Fibroblast of skin of left quadriceps (primary cell): Measurements from ENCODE around the gene PDE9A.

ENCODE experiments used
- DNase-seq, 2 experiments: peaks; one replicate each; pipeline ENCODE4 v3.0.0-alpha.2; 2013; ENCODE audit warnings: low read depth in 2 of 2

PDE9A gene

GRCh38 chr21:42769183-42769819, 115.9 kb downstream of the PDE9A start:
- no peak for DNase-seq

DNA sequence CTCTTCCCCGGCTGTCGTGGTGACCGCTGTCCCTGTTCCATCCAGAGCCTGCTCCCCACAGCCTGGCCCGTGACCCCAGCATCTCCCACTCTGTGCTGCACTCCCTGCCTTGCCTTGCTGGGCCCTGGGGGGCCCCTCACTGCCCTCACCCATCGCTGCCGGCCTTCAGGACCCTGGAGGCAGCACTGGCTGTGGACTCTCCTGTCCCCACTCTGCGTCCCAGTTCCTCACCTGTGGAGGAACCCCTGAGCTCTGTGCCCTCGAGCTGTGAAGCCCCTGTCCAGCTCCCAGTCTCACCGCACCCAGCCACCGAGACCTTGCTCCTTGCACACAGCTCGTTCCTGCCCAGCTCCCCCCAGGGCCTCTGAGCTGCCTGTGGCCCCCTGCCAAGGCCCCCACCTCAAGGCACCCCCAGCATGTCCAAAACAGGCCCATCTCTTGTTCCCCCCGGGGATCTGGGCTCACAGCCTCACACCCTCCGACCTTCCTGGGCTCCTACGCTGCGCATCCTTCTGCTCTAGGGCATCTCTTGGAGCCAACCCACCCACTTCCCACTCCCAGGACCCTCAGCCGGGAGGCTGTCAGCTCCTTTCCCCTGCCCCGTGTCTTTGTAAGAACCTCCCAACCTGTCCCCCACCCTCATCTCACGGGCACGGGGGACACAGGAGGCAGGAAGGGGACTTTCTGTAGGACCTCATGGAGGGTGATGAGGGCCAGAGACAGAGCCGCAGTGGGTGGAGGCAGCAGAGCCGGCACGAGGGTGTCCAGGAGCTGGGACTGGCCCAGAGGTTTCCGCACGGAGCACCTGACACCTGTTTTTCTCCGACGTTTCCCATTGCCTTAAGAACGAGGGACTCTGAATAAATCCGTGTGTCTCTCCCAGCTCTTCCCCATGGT, 116.6 kb downstream of the PDE9A start:
- DNase-seq: no peak

DNA sequence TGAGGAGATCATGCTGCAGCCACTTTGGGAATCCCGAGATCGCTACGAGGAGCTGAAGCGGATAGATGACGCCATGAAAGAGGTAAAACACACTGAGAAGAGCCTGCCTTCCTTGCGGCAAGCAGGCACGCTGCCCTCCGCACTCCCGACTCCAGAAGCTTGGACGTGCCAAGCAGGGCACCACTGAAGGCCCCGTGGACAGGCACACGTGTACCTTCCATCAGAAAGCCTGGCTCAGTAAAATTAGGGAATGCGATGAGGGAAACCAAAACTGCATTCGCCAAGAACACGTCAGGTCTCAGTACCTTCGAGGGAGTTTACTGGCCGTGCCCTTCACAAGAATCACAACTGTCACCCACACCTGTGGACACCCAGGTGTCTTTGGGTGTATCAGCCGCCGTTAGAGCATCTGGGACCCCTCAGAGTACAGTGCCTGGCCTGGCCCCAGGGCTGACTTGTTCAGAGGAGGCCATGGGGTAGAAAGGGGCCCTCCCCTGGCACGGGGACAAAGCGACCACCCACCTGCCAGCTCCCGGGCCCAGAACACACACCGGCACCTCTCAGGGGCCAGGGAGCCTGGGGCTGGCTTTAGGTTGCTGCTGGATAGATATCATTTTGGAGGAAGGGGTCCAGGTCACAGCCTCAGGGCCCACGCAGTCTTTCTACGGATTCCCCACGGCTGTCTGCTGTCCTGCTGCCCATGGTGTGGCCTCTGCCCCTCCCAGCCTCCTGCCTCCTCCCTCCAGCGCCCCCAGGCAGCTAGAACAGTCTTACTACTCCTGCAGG, 117.5 kb downstream of the PDE9A start:
- DNase-seq: no peak

- no peak for DNase-seq
Observed at GRCh38 chr21:42771503-42771805, 118.0 kb downstream of the PDE9A start.

DNA sequence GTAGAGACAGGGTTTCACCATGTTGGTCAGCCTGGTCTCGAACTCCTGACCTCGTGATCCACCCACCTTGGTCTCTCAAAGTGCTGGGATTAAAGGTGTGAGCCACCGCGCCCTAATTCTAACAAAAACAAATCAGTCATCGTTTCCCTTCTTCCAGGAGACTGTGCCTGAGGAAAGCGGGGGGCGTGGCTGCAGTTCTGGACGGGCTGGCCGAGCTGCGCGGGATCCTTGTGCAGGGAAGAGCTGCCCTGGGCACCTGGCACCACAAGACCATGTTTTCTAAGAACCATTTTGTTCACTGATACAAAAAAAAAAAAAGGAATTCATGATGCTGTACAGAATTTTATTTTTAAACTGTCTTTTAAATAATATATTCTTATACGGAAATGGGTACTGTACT, 121.7 kb downstream of the PDE9A start:
- no peak for DNase-seq

DNA sequence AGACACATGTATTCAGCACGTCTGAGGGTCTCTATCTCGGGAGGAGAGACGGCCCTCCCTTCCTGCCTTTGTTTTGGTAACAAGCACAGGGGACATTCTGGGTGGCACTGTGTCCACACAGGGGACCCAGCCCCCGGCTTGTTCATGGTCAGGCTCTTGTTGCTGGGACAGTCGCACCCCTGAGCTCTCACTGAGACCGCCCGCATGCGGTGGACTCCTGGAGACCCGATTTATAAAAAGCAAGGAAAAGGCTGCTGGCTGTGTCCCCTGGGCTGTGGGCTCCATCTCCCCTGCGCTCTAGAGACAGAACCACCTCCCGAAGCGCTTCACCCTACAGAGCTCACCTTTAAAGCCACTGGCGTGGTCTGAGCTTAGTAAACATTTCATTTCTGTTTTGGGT, 122.5 kb downstream of the PDE9A start:
- no peak for DNase-seq

DNA sequence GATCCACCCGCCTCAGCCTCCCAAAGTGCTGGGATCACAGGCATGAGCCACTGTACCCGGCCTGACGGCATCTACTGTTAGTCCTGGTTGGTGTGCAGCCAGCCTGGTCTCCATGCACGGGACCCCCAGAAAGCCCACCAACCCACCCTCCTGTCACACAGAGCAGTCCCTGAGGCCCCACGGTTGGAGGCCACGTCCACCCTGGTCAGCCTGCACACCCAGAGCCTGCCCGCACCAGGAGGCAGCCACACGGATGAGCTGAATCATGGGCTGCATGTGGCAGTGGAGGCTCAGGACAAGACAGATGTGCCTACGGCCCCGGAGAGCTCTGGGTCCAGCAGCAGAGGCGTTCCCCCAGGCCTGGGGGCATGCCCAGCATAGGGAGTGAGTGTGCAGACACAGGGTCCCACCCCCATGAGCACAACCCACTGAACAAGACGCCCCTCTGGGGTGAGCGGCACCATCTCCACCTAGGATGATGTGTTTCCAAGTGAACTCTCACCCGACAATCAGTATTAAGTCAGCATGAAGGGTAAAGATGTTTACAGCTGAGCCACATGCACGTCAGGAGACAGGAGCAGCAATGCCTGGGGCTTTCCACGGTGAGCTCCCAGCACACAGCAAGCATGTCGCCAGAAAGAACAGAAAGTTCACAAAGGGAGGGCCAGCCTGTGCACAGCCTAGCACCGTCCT, 123.8 kb downstream of the PDE9A start:
- no peak for DNase-seq

DNA sequence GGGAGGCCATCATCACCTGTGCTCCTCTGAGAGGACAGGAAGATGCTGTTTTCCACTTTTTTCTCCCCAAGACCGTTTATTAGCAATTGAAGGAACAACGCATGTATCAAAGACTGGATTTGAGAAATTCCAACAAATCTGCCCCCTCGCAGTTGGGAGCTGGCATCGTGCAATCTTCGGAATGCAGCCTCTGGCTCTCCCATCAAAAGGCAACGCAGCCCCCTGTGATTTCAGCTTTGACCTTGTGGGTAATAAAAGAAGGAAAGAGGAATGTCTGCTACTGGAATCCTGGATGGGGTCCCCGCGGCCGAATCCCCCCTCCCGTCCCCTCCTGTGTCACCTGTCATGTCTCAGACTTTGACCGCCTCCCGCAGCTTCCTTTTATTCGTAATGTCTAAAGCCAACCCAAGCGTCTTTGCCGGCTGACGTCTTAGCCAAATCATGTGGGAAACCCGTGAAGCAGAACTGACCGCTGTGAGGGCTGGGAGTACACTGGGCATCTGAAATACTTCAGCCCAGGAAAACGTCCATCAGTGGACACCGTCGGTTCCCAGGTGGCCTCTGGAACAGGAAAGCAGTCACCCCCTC, 124.4 kb downstream of the PDE9A start:
- DNase-seq: no peak

- no peak for DNase-seq
Observed at GRCh38 chr21:42779431-42779861, 126.0 kb downstream of the PDE9A start.

DNA sequence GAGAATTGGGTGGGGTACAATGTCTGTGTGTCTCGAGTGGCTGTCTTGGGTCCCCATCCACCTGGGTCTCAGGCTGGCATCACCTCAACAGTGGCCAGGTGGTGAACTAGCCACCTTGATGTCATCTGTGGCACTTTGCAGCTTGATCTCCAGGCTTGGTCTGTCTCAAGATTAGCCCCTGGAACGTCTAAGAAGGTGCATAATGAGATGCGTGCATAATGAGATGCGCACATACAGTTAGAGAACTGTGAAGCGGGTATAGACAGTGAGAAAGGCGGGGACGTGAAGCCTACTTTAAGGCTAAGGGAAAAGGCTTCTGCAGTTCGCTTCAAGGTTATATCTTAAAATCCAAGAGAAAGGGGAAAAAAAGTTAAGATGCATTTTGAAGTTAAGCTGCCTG, 127.2 kb downstream of the PDE9A start:
- DNase-seq: no peak

DNA sequence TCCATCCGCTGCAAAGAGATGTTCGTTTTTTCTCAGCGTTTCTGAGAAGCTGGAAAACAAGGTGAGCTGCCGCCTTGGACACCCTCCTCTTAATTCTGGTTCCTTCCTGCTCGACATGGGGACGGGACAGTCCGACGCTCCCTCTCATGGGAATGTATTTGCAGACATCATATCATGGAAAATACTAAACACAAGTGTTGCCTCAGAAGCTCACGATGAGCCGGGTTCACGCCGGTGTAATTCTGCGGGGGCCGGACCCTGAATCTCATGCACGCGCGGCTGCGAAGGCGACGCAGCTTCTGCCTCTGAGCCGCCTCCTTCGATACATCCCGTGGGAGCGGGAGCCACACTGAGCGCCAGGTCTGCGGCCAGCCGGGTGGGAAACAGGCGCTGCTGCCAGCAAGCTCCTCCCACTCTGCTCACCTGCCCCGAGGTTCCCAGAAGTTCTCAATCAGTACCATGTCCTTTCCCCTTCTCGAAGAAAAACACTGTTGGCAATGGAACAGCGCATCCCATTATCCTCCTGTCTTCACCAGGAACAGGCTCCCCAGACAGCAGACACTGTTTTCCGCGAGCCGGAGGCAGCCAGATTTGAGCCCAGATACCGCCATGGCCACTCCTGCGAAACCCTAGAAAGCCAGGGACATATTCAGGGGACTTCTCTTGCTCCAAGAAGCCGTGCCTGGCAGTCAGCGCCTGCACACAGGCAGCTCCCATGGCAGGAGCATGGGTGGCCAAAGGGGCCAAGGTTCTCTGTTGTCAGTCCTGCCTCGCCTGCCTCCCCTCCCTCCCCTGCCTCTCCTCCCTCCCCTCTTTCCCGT, 127.9 kb downstream of the PDE9A start:
- no peak for DNase-seq

- DNase-seq: no peak
Observed at GRCh38 chr21:42781971-42782722, 128.7 kb downstream of the PDE9A start.

DNA sequence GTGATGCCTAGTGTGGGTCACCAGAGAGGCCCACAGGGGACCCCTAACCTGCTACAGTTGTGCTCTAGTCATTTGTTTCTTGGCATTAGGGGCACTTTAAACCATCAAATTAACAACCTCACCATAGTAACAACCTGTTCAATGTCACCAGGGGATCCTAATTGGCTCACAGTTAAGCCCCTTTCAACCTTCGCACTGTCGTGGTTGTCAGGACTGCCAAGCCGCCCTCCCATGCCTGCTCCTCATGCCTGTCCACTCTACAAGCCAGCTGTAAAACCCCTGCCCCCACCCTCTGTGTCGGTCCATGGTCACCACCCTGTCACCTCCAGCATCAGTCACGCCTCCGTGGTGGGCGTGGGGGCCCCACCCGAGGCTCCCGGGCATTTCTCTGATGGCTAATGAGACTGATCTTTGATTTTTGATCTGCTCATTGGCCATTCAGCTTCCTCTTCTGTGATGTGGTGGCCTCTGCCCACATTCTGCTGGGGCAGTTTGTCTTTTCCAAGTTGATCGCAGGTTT, 129.4 kb downstream of the PDE9A start:
- DNase-seq: no peak

GRCh38 chr21:42784276-42784675, 130.9 kb downstream of the PDE9A start:
- no peak for DNase-seq

- DNase-seq: no peak
Observed at GRCh38 chr21:42784896-42785451, 131.6 kb downstream of the PDE9A start.

GRCh38 chr21:42785666-42786427, 132.4 kb downstream of the PDE9A start:
- no peak for DNase-seq

GRCh38 chr21:42786884-42787283, 133.5 kb downstream of the PDE9A start:
- no peak for DNase-seq

DNA sequence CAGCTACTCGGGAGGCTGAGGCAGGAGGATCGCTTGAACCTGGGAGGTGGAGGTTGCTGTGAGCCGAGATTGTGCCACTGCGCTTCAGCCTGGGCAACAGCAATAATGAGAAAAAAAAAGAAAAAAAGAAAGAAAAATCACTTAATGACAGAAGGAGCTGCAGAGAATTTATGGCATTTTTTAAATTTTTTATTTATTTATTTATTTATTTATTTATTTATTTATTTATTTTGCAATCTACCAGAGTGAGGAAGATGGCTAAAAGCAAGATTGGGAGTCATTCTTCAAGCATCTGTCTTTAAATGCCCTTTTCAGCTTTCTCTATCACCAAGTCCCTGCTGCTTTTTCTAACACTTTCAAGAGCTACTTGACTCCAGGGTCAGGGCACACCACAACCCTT, 134.2 kb downstream of the PDE9A start:
- no peak for DNase-seq
